BLaER1 (cell line): ENCODE results near the gene CLDN2.

ENCODE experiments used
- H3K27ac ChIP-seq: shearing (Covaris generic); formaldehyde crosslinking; 2 replicates; pipeline ENCODE4 v1.8.1; 2022
- H3K27me3 ChIP-seq: shearing (Covaris generic); formaldehyde crosslinking; 2 replicates; pipeline ENCODE4 v1.8.1; 2022
- H3K36me3 ChIP-seq: shearing (Covaris generic); formaldehyde crosslinking; 2 replicates; pipeline ENCODE4 v1.8.1; 2022
- H3K4me1 ChIP-seq: shearing (Covaris generic); formaldehyde crosslinking; 2 replicates; pipeline ENCODE4 v1.8.1; 2022
- H3K4me2 ChIP-seq: shearing (Covaris generic); formaldehyde crosslinking; 2 replicates; pipeline ENCODE4 v1.8.1; 2022
- H3K4me3 ChIP-seq: shearing (Covaris generic); formaldehyde crosslinking; 2 replicates; pipeline ENCODE4 v1.8.1; 2022
- H3K9ac ChIP-seq: shearing (Covaris generic); formaldehyde crosslinking; 2 replicates; pipeline ENCODE4 v1.8.1; 2022
- H3K9me3 ChIP-seq: shearing (Covaris generic); formaldehyde crosslinking; 2 replicates; pipeline ENCODE4 v1.8.1; 2022
- H4K20me1 ChIP-seq: shearing (Covaris generic); formaldehyde crosslinking; 2 replicates; pipeline ENCODE4 v1.8.1; 2022
- Cebpa-rat ChIP-seq: shearing (Covaris generic); IDR thresholded peaks from 2 replicates; pipeline ENCODE4 v1.8.1; 2022

The CLDN2 gene

DNA sequence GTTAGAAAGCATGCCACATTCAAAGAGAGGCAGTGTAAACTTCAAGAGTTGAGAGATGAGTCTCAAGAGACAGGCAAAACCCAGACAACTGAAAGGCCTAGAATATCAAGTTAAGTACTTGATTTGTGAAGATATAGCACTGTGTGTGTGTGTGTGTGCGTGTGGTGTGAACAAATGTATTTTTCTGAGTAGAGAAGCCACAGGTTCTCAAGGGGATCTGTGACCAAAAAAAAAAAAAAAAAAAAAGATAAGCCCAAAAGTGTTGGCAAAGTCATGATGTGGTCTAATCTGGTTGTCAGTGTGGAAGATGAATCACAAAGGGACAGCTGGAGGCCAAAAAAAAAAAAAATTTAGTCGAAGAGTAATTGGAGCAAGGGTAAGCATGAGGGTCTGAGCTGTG, 20.9 kb upstream of the CLDN2 start:
- Histone ChIP-seq H3K36me3 (no peaks in the 10 kb centered on the region), H3K4me3 (no peak overlapping the region), H3K9me3 (no peaks in the 10 kb centered on the region), H3K27ac (no peak overlapping the region), H3K4me2 (no peak overlapping the region), H3K9ac (no peak overlapping the region), H3K27me3 (peaks cover 93% of the 10 kb centered on the region), H3K4me1 (peaks cover 6% of the 10 kb centered on the region), H4K20me1 (peaks cover 20% of the 10 kb centered on the region; the same call in 1 of the 2 replicates)
- TF ChIP-seq Cebpa-rat, result no peak

DNA sequence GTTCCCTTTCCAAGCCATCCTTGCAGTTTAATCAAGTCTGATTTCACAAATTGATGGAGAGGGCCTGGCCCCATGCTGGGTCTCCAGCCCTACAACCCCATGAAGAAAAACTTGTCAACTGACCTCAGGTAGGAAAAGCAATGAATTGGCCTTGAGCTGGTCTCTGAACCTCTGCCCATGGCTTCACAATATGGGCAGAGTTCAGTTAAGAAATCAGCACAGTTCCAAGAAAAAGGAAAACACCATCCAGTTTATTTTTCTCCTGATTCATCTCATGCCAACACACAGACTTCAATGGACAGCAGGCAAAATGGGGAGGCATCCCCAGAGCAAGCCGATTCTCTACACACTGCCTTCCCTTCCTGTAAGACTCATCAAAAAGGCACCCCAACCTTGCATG, 20.4 kb upstream of the CLDN2 start:
- H3K4me3 ChIP-seq, result no peak overlapping the region
- H3K9me3 ChIP-seq, result no peaks in the 10 kb centered on the region
- no peak overlapping the region for H3K9ac ChIP-seq
- no peak for TF ChIP-seq Cebpa-rat
- no peak overlapping the region for H3K27ac ChIP-seq
- no peaks in the 10 kb centered on the region for H3K36me3 ChIP-seq
- no peak overlapping the region for H3K4me2 ChIP-seq
- H3K27me3 ChIP-seq, result peaks cover 93% of the 10 kb centered on the region
- peaks cover 20% of the 10 kb centered on the region; the same call in 1 of the 2 replicates for H4K20me1 ChIP-seq
- peaks cover 6% of the 10 kb centered on the region for H3K4me1 ChIP-seq

DNA sequence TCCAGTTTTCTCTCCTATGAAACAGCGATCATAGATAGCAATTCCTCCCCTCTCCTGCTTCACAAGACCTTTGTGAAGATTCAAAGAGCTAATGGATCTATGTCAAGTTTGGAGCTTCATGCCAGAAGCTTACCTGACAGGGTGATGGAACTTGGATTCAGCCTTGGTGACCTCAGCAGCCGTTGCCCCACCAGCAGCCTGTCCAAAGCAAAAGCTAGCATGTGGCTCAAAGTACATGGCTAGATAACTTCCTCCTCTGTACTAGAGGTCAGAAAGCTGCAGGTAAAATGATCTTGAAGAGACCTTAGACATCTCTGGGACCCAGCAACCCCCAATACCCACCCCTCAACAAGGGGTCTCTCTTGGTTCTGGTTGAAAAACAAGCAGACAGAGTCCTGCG, 18.9 kb upstream of the CLDN2 start:
- no peak for TF ChIP-seq Cebpa-rat
- Histone ChIP-seq H3K27me3 (peaks cover 93% of the 10 kb centered on the region), H3K4me3 (no peak overlapping the region), H3K4me1 (peaks cover 6% of the 10 kb centered on the region), H3K36me3 (no peaks in the 10 kb centered on the region), H3K4me2 (no peak overlapping the region), H4K20me1 (peaks cover 20% of the 10 kb centered on the region; the same call in 1 of the 2 replicates), H3K9ac (no peak overlapping the region), H3K27ac (no peak overlapping the region), H3K9me3 (no peaks in the 10 kb centered on the region)

DNA sequence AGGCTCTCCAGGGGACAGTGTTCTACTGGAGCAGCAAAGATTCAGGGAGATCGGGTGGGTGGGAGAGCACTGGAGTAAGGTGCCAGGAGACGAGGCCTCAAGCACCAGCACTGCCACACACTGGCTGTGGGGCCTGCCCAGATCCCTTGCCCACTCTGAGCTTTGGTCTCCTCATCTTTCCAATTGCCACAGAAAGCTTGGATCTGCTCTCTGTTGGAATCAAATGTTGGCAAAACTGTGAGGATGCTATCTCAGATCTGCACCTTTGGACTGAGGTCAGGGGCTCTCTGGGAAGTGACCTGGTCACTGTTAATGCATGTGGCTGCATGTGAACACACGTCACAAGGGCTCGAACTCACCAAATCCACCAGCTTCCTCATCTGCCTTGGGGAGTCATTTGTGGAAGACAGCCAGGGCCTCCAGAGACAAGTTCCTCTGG, 18.4 kb upstream of the CLDN2 start:
- Histone ChIP-seq H3K4me1 (peaks cover 6% of the 10 kb centered on the region), H3K27me3 (peaks cover 93% of the 10 kb centered on the region), H3K9ac (no peak overlapping the region), H4K20me1 (peaks cover 20% of the 10 kb centered on the region; the same call in 1 of the 2 replicates), H3K4me3 (no peak overlapping the region), H3K27ac (no peak overlapping the region), H3K36me3 (no peaks in the 10 kb centered on the region), H3K4me2 (no peak overlapping the region), H3K9me3 (no peaks in the 10 kb centered on the region)
- no peak for TF ChIP-seq Cebpa-rat

DNA sequence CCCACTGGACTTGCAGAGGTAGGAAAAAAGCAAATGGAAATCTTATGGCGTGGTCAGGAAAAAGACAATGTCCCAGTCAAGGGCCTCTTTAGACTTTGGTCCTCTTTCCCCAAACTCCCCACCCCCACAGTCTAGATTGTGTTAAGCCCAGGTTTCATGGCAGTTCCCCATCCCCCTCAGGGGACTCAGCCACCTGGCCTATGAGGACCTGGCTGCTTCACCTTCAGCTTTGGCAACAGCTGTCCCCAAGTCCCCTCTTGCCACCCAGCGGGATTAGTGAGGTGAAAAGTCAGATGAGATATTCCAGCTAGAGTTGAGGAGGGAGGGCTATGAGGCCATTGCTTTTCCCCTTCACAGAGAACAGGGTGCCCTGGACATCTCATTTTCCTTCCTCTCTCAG, 17.5 kb upstream of the CLDN2 start:
- peaks cover 89% of the 10 kb centered on the region for H3K27me3 ChIP-seq
- no peak overlapping the region for H3K4me2 ChIP-seq
- TF ChIP-seq Cebpa-rat, result no peak
- H3K27ac ChIP-seq, result no peak overlapping the region
- H3K4me3 ChIP-seq, result no peak overlapping the region
- H3K9me3 ChIP-seq, result no peaks in the 10 kb centered on the region
- peaks cover 6% of the 10 kb centered on the region for H3K4me1 ChIP-seq
- peaks cover 20% of the 10 kb centered on the region; the same call in 1 of the 2 replicates for H4K20me1 ChIP-seq
- no peaks in the 10 kb centered on the region for H3K36me3 ChIP-seq
- no peak overlapping the region for H3K9ac ChIP-seq

DNA sequence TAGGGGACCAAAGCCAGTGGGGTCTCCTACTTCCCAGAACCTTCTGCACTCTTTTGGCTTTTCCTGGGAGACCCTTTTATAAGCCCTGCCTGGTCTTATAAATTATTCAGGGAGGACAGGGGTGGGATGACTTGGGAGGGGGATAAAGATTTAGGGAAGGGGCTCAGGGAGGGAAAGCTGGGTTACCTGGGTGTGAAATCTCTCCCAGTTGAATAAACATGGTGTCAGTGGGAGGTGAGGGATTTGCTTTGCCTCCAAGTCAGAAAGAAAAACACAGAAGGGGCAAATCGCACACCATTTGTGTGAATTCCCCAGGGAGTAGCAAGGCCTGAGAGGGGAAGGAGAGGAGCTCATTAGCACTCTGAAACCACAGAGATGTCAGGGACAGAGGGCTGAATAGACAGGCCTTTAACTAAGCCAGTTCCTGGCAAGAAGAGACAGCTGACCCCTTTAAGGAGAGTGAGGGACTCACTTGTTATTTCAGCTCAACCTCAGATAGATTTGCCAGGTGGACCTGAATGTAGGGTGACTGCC, 16.8 kb upstream of the CLDN2 start, which contains the start of gene RIPPLY1:
TSS of gene RIPPLY1 (minus strand) at position 51 of the 534 bp plus-strand sequence. CDS start 54 bp downstream, outside the sequence.
- no peak within 1 kb of the TSS for H3K27ac ChIP-seq
- TF ChIP-seq Cebpa-rat, result no peak
- H3K27me3 ChIP-seq, result peaks cover 94% of the 10 kb centered on the region
- H3K4me1 ChIP-seq, result peaks cover 6% of the 10 kb centered on the region
- peaks cover 20% of the 10 kb centered on the region; the same call in 1 of the 2 replicates for H4K20me1 ChIP-seq
- no peaks in the 10 kb centered on the region for H3K9me3 ChIP-seq
- H3K36me3 ChIP-seq, result no peaks in the 10 kb centered on the region
- H3K4me2 ChIP-seq, result no peak within 1 kb of the TSS
- H3K9ac ChIP-seq, result no peak within 1 kb of the TSS
- no peak within 1 kb of the TSS for H3K4me3 ChIP-seq

DNA sequence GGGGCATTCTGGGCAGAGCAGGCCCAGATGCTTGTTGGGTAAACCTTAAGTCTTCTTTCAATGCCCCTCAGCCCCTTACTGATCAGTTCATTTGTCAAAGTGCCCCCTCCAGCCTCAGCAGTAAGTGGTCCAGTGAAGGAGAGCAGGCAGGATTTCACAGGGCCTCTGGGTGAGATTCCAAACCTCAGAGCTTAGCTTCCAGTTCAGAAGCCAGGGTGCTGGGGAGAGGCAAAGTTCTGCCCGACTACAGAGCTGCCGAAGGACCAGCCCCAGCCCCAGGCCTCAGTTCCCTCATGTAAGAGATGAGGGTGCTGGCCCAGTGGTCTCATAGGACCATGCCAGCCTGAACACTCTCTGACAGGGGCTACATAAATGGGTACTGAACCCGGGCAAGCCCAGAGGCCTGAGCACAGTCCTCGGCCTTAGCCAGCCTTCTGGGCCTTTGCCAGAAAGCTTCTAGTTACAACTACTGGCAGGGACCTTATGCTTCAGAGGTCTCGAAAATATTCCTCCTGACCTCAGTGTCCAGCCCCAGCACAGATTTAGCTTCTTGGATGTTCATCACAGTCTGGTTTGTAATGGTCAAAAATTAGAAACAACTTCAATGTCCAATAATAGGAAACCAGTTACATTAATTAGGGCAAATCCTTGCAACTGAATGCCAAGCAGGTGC, 16.2 kb upstream of the CLDN2 start:
- TF ChIP-seq Cebpa-rat, result no peak
- no peaks in the 10 kb centered on the region for H3K36me3 ChIP-seq
- no peak overlapping the region for H3K4me2 ChIP-seq
- H3K27me3 ChIP-seq, result peaks cover 94% of the 10 kb centered on the region
- H3K4me3 ChIP-seq, result no peak overlapping the region
- H3K9ac ChIP-seq, result no peak overlapping the region
- H3K27ac ChIP-seq, result no peak overlapping the region
- peaks cover 6% of the 10 kb centered on the region for H3K4me1 ChIP-seq
- H3K9me3 ChIP-seq, result no peaks in the 10 kb centered on the region
- peaks cover 20% of the 10 kb centered on the region; the same call in 1 of the 2 replicates for H4K20me1 ChIP-seq

DNA sequence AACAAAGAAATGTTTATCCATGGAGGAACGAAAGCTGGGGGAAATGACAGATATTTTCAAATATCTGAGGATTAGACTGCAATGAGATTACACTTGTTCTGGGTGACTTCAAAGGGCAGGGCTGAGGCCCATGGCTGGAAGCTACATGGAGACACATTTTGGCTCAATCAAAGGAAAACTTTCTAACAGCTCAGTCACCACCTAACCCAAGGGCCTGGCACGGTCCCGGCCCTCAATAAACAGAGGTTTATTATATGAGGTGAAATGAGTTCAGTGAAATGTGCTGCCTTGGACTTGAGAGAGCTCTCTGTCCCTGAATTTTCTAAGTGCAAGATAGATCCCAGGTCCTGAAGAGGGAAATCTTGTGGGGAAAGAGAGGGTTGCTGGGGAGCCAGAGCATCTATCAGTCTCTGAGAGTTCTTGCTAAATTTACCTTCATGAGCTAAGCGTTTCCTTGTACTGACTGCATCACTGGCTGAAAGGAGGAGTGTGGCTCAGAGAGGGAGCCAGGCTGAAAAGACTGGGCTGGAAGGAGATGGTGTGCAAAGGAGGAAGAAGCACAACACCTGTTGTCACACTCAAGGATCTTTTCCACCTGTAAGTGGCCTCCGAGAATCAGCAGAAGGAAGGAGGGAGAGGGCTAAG, 15.0 kb upstream of the CLDN2 start:
- no peak overlapping the region for H3K4me3 ChIP-seq
- H3K36me3 ChIP-seq, result no peaks in the 10 kb centered on the region
- peaks cover 6% of the 10 kb centered on the region for H3K4me1 ChIP-seq
- H3K4me2 ChIP-seq, result no peak overlapping the region
- peaks cover 20% of the 10 kb centered on the region; the same call in 1 of the 2 replicates for H4K20me1 ChIP-seq
- peaks cover 94% of the 10 kb centered on the region for H3K27me3 ChIP-seq
- H3K9ac ChIP-seq, result no peak overlapping the region
- H3K9me3 ChIP-seq, result no peaks in the 10 kb centered on the region
- H3K27ac ChIP-seq, result no peak overlapping the region
- no peak for TF ChIP-seq Cebpa-rat

DNA sequence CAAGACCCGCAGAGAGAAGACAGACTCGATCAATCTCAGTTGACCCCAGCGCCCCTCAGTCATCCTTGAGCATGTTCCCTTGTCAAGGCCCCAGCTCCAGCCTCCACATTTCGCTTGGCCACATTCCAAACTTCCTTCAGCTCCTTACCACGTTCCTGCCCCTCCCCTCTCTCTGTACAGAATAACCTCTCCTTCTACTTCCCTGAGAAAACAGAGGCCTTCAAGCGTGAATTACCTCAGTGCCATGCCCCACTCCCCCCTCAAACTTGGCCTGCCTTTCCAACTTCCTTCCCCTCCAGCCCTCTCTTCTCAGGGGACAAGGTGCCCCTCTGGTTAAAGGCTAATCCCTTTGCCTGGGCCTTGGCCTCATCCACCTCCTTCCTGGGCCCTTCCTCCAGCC, 13.8 kb upstream of the CLDN2 start:
- no peak overlapping the region for H3K4me2 ChIP-seq
- no peak overlapping the region for H3K27ac ChIP-seq
- peaks cover 20% of the 10 kb centered on the region; the same call in 1 of the 2 replicates for H4K20me1 ChIP-seq
- no peaks in the 10 kb centered on the region for H3K36me3 ChIP-seq
- H3K9ac ChIP-seq, result no peak overlapping the region
- no peak for TF ChIP-seq Cebpa-rat
- peaks cover 94% of the 10 kb centered on the region for H3K27me3 ChIP-seq
- no peaks in the 10 kb centered on the region for H3K9me3 ChIP-seq
- no peak overlapping the region for H3K4me3 ChIP-seq
- H3K4me1 ChIP-seq, result peaks cover 6% of the 10 kb centered on the region

DNA sequence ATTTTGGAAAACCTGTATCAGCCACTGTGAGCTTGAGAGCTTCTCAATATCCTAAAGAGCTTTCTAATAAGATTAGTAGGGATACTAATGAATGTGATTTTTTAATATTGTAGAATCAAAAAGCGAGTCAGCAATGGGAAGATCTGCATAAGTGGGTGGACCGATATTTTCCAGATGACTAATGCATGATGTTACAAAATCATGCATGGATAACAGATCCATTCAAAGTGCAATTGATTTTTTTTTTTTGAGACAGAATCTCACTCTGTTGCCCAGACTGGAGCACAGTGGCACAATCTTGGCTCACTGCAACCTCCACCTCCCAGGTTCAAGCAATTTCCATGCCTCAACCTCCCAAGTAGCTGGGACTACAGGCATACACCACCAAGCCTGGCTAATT, 7.3 kb upstream of the CLDN2 start:
- peaks cover 99% of the 10 kb centered on the region for H3K27me3 ChIP-seq
- H3K4me1 ChIP-seq, result peaks cover 6% of the 10 kb centered on the region
- peaks cover 8% of the 10 kb centered on the region; the same call in 1 of the 2 replicates for H4K20me1 ChIP-seq
- no peaks in the 10 kb centered on the region for H3K36me3 ChIP-seq
- H3K9ac ChIP-seq, result no peak overlapping the region
- no peak for TF ChIP-seq Cebpa-rat
- H3K4me3 ChIP-seq, result no peak overlapping the region
- no peak overlapping the region for H3K4me2 ChIP-seq
- H3K9me3 ChIP-seq, result no peaks in the 10 kb centered on the region
- no peak overlapping the region for H3K27ac ChIP-seq
